Measurements from ENCODE around the gene JMJD7.

Gene JMJD7

GRCh38 chr15:41848631-41849030 lies 20.7 kb downstream of the JMJD7 start:
- no peak for FAIRE-seq

DNA sequence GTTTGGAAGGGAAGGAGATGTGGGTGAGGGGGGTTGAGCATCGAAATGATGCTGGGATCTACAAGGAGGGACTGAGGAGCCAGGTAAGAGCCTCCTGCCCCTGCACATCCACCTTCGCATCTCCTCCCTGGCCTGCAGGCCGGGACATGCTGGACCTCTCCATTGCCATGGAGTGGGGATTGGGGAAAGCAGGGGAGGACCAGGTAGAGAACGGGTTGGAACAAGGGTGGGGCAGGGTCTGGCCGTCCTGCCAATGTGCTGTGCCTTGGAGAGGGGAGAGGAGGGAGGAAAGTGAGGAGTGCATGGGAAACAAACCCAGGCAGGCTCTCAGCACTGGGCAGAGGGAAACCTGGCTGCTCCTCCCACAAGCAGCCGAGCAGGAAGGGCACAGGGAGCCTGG lies 21.3 kb downstream of the JMJD7 start:
- no peak for FAIRE-seq

- no peak for FAIRE-seq
Observed at GRCh38 chr15:41849861-41850260, 22.0 kb downstream of the JMJD7 start.

- FAIRE-seq, result no peak
Observed at GRCh38 chr15:41850482-41851166, 22.7 kb downstream of the JMJD7 start.

DNA sequence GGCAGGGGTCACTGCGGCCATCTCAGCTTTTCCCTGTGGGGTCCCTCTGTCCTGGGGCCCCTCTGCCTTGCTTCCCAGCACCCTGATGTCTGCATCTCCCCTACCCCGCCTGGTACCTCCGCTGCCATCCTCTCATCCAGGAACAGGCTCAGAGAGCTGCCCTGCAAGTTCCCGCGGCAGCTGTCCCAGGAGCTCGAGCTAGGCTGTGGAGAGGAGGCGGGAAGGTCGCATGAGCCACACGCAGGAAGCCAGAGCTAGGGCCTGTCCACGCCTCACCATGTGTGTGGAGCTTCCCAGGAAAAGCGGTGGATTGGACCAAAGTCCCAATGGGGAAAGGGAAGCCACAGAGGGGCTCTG lies 23.3 kb downstream of the JMJD7 start:
- no peak for FAIRE-seq

- no peak for FAIRE-seq
Observed at GRCh38 chr15:41851755-41852370, 24.0 kb downstream of the JMJD7 start.

DNA sequence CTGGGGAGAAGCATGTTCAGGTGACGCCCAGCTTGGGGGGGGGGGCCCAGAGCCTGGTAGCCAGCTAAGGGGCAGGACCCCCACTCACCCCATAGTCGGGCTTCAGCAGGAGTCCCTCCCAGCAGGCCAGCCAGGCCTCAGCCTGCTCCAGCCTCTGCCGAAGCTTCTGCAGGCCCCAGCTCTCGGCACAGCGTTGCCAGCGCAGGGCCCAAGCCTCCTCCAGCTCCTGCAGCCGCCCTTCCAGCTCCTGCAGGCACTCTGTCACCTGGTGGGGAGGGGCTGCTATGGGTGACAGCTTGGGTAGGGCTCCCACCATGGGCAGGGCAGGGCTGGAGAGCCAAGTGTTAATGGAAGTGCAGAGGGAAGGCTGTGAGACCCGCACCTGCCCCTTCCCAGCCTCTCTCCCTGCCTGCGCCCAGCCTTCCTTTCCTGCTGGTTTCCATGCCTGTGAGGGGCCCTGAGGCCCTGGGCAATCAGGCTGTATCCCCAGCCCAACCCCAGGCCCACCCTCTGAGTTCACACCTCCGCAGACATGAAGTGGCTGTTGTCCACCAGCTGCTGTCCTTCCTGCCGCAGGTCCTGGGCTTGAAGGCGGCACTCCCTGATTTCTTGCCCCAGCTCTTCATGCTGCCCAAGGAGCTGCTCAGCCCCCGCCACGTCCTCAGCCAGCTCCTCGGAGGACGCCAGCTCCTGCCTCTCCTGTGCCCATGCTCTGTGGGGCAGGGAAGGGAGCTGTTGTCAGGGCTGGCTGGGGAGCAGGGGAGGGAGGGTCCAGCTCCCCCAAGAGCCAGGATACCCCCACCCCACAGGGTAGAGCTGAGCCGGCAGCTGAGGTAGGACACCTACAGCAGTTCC lies 25.1 kb downstream of the JMJD7 start:
- FAIRE-seq, result no peak

DNA sequence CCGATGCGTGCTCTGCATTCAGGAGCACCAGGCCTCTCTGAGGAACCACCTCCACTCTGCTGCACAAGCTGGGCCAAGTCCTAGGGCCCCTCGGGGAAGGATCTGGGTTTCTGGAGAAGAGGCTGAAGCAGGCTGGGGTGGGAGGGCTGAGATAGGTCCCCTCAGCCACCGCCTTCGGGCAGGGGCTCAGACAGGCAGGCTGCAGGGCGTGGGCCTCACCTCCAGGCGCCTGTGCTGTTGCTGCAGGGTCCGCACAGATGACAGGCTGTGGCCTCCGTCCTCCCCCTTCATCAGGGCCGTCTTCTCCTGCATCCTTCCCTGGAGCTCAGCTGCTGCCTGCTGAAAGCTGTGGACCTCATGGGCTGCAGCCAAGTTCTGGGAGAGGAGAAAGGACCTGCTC lies 25.9 kb downstream of the JMJD7 start:
- FAIRE-seq, result no peak

GRCh38 chr15:41854443-41854842 lies 26.6 kb downstream of the JMJD7 start:
- no peak for FAIRE-seq

GRCh38 chr15:41855261-41855961 lies 27.5 kb downstream of the JMJD7 start:
- no peak for FAIRE-seq

DNA sequence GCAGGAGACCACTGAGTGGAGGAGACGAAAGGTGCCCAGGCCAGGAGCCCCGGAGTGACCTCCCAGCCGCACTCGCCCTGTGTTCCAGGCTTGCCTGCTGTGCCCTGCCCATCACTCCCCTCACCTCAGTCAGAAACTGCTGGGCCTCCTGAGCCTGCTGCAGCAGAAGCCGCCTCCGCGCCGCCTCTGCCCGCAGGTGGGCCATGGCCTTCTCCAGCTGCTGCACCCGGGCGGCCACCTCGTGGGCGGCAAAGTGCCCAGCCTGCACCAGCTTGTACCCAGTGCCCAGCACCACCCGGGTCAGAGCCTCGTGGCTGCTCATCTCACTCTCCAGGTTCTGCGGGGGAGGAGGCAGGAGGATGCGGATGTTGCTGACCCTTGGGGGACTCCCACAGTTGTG lies 28.4 kb downstream of the JMJD7 start:
- FAIRE-seq, result no peak

GRCh38 chr15:41856716-41857115 lies 28.8 kb downstream of the JMJD7 start:
- no peak for FAIRE-seq

- no peak for FAIRE-seq
Observed at GRCh38 chr15:41857316-41857715, 29.4 kb downstream of the JMJD7 start.

GRCh38 chr15:41858756-41859155 lies 30.9 kb downstream of the JMJD7 start:
- no peak for FAIRE-seq

- FAIRE-seq, result no peak
Observed at GRCh38 chr15:41860049-41860828, 32.3 kb downstream of the JMJD7 start.

- no peak for FAIRE-seq
Observed at GRCh38 chr15:41861736-41862356, 34.0 kb downstream of the JMJD7 start.

GRCh38 chr15:41862515-41863116 lies 34.7 kb downstream of the JMJD7 start:
- FAIRE-seq, result no peak

DNA sequence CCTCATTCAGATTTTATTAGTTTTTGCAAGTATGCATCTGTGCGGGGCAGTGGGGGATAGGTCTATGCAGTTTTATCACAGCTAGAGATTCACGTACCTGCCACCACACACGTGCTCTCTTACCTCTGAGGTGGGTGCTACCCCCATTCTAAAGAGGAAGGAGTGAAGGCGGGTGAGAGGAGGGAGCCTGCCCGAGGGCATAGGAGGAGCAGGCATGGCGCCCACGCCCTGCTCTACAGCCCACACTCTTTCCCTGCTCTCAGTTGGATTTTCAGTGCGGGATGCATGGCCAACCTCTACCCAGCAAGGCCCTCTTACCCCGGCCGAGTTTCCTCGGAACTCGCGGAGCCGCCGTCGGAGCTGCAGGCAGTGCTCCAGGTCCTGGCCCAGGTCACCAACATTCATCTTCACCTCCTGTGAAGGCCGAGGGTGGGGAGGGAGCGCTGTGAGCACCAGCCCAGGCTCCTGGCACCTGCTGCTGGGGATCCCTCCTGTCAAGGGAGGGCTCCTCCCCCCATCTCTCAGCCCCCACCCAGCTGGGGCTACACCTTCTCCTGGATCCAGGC lies 37.7 kb downstream of the JMJD7 start:
- no peak for FAIRE-seq

DNA sequence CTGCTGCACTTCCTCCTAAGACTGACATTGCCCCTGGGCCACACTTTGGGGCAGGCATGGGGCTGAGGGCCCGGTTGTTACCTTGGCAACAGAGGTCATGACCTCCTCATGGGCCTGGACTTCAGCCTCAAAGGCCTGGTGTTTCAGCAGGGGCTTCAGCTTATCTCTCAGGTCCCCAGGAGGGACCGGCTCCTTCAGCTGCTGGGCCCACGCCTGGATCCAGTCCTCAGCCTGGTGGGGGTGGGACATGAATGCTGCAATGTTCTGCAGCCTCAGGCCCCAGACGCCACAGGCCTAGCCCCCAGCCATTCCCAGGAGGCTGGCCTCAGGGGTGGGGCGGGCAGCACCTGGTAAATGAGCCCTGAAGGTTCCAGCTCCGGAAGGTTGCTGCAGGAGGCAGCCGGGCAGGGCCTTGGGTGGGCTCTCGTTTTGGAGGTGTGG lies 38.4 kb downstream of the JMJD7 start:
- FAIRE-seq, result no peak

GRCh38 chr15:41866872-41867579 lies 39.1 kb downstream of the JMJD7 start:
- FAIRE-seq, result no peak

Measured in endometrium (tissue), 2 donors.